Osteoblast (primary cell): Measurements from ENCODE around the gene ARHGAP15. TPM values are rescaled to one million over a fixed set of nuclear protein-coding genes. Genes with fewer than 3 reads are reported as not detected.

Experiments
- DNase-seq: peaks from one replicate; pipeline ENCODE4 v3.0.0; 2011; ENCODE audit warnings: low spot score, mixed read lengths; ENCODE audit not compliant: insufficient read length; ENCODE audit errors: missing footprints
- H2AFZ ChIP-seq: 2 replicates; pipeline ENCODE4 v1.6.0; 2011; ENCODE audit warnings: mild to moderate bottlenecking, low read length
- H3K27ac ChIP-seq: 2 replicates; pipeline ENCODE4 v1.5.1; 2011; ENCODE audit warnings: mild to moderate bottlenecking, low read depth, low read length, moderate library complexity
- H3K27me3 ChIP-seq: 2 replicates; pipeline ENCODE4 v1.6.0; 2012; ENCODE audit warnings: mild to moderate bottlenecking, control low read depth, inconsistent platforms, low read length, moderate library complexity; ENCODE audit not compliant: insufficient read depth
- H3K36me3 ChIP-seq: 2 replicates; pipeline ENCODE4 v1.5.1; 2011; ENCODE audit warnings: mild to moderate bottlenecking, low read length, control low read depth, moderate library complexity; ENCODE audit not compliant: insufficient read depth
- H3K4me1 ChIP-seq: 2 replicates; pipeline ENCODE4 v1.5.1; 2011; ENCODE audit warnings: mild to moderate bottlenecking, low read length, control low read depth, moderate library complexity; ENCODE audit not compliant: insufficient read depth
- H3K4me2 ChIP-seq: 2 replicates; pipeline ENCODE4 v1.6.0; 2011; ENCODE audit warnings: mild to moderate bottlenecking, low read length; ENCODE audit not compliant: insufficient read depth
- H3K4me3 ChIP-seq: fragments of 200-600 bp; sonication (generic); 3 replicates; pipeline ENCODE4 v1.5.1; 2012; ENCODE audit warnings: mild to moderate bottlenecking, low read length, inconsistent platforms; ENCODE audit not compliant: insufficient read depth
- H3K79me2 ChIP-seq: 2 replicates; pipeline ENCODE4 v1.6.0; 2012; ENCODE audit warnings: mild to moderate bottlenecking, low read length, control low read depth, inconsistent platforms; ENCODE audit not compliant: insufficient read depth
- H3K9me3 ChIP-seq: 2 replicates; pipeline ENCODE4 v1.5.1; 2011; ENCODE audit warnings: low read depth, low read length, control low read depth
- H4K20me1 ChIP-seq: 2 replicates; pipeline ENCODE4 v1.6.0; 2012; ENCODE audit warnings: mild to moderate bottlenecking, low read length, control low read depth; ENCODE audit not compliant: insufficient read depth
- total RNA-seq: library from RNA; depleted of rRNA; stranded (reverse); fragments of >200 nt; gene quantifications from 2 replicates; pipeline ENCODE4 v1.2.3, GENCODE V29; 2012
- TF ChIP-seq, protein P1 (sequence below): IDR thresholded peaks from 2 replicates; pipeline ENCODE4 v1.5.1; 2011; ENCODE audit warnings: mild to moderate bottlenecking, low read depth, low read length, moderate library complexity; ENCODE audit errors: extremely low read depth

Gene ARHGAP15
- total RNA-seq, 1 donor: 2.2 TPM

DNA sequence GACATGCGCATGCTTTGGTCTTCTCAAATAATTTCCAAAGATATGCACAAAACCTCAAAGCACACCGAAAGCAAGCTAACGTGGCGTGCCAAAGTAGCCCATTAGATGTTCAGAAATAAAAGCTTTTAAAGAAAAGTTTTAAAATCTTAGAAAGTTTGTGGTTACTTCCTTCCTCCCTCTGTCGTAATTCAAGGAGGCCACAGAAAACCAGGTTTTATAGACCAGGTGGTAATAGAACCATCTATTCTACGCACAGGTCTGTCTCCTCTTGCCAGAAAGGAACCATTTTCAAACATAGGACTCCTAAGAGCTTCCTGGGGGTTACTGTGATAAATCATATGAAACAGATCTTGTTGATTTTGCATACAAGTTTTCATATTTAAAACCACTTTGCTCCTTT is 487.2 kb downstream of the ARHGAP15 start:
- H3K27ac ChIP-seq: no peak overlapping the region
- no peak for DNase-seq
- H3K79me2 ChIP-seq: no peaks in the 10 kb centered on the region
- no peaks in the 10 kb centered on the region for H3K9me3 ChIP-seq
- H3K36me3 ChIP-seq: no peaks in the 10 kb centered on the region
- no peak overlapping the region for H2AFZ ChIP-seq
- TF ChIP-seq, protein P1, sequence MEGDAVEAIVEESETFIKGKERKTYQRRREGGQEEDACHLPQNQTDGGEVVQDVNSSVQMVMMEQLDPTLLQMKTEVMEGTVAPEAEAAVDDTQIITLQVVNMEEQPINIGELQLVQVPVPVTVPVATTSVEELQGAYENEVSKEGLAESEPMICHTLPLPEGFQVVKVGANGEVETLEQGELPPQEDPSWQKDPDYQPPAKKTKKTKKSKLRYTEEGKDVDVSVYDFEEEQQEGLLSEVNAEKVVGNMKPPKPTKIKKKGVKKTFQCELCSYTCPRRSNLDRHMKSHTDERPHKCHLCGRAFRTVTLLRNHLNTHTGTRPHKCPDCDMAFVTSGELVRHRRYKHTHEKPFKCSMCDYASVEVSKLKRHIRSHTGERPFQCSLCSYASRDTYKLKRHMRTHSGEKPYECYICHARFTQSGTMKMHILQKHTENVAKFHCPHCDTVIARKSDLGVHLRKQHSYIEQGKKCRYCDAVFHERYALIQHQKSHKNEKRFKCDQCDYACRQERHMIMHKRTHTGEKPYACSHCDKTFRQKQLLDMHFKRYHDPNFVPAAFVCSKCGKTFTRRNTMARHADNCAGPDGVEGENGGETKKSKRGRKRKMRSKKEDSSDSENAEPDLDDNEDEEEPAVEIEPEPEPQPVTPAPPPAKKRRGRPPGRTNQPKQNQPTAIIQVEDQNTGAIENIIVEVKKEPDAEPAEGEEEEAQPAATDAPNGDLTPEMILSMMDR: no peak
- H4K20me1 ChIP-seq: no peaks in the 10 kb centered on the region
- H3K27me3 ChIP-seq: no peaks in the 10 kb centered on the region
- no peaks in the 10 kb centered on the region for H3K4me1 ChIP-seq
- H3K4me2 ChIP-seq: no peak overlapping the region
- no peak overlapping the region for H3K4me3 ChIP-seq

DNA sequence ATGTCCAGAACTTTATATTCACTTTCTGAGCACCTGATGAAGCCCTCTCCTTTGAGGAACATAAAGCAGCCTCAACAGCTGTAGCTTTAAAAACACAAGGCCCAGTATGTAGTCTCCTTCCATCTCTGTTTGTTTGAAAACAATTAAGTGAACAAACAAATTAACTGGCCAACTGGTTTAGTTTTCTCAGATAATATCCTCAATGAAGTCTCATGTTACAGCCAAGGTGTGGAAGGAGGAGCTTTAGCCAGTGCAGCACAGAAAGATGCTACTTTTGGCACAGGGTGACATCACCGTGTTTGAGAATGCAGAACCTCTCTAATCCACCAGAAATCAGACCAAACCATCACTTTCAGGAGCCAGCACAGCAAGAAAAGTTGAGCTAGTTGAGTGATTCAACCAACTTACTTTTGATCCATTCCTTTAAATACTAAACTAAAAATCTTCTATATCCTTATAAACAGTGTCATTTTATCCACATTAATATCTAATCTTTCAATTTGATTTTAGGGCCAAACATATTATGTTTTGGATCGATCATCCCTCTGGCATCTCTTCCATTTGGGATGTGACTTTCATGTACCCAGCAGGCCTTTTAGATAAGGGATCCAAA is 488.7 kb downstream of the ARHGAP15 start:
- no peak overlapping the region for H3K27ac ChIP-seq
- H2AFZ ChIP-seq: no peak overlapping the region
- TF ChIP-seq, protein P1: no peak
- DNase-seq: no peak
- no peaks in the 10 kb centered on the region for H3K79me2 ChIP-seq
- no peaks in the 10 kb centered on the region for H3K9me3 ChIP-seq
- no peak overlapping the region for H3K4me2 ChIP-seq
- H3K36me3 ChIP-seq: no peaks in the 10 kb centered on the region
- no peak overlapping the region for H3K4me3 ChIP-seq
- H3K27me3 ChIP-seq: no peaks in the 10 kb centered on the region
- no peaks in the 10 kb centered on the region for H3K4me1 ChIP-seq
- H4K20me1 ChIP-seq: no peaks in the 10 kb centered on the region

DNA sequence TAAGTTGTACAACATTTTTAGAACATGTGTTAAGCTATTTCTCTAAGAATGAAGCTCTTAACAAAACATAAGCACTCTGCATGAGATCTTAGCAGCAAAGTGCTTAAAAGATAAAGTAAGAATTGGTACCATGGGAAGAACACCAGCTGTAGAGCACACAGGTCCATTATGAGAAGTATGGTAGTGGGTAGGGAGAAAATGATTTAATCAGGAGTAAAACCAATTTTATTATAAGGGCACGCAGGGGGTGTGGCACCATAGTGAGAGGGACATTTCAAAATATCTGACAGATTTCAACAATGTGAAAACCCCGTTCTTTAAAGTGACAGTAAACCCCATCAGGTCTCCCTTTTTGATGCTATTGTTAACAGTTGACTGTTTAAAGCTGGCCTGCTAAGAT is 492.9 kb downstream of the ARHGAP15 start:
- no peaks in the 10 kb centered on the region for H4K20me1 ChIP-seq
- H3K79me2 ChIP-seq: no peaks in the 10 kb centered on the region
- no peak overlapping the region for H3K4me2 ChIP-seq
- DNase-seq: no peak
- no peaks in the 10 kb centered on the region for H3K9me3 ChIP-seq
- no peaks in the 10 kb centered on the region for H3K4me1 ChIP-seq
- no peaks in the 10 kb centered on the region for H3K27me3 ChIP-seq
- TF ChIP-seq, protein P1: no peak
- no peak overlapping the region for H2AFZ ChIP-seq
- no peak overlapping the region for H3K4me3 ChIP-seq
- no peak overlapping the region for H3K27ac ChIP-seq
- no peaks in the 10 kb centered on the region for H3K36me3 ChIP-seq

DNA sequence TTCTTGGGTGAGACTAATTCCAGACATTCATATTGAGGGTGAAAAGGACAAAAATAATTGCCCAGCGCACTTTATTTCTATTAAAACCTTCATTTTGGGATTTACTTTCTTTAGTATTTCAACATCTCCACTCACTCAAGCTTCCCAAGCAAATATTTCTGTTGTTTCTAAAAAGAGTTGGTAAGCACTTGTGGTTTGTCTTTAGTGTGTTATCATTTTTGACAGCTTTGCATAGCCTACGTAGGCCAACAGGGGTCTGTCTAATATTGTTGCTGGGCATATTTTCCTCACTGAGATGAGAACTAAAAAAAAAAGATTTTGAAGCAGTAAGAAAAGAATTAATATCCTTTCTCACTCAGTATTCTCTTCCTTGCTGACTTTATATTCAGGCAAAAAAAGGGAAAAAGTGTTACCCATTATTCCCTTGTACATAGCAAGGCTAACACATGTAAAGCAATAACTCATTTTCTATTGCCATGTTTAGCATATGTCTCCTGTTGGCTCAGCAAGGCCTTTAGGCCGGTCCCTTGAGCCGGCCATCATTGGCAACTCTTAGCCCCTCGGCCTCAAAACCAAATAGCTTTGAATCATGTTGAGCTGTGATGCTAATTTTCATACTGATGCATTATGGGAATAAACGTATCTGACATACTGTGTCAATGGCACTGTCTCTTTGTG is 494.2 kb downstream of the ARHGAP15 start:
- peak overlapping the region; percentile 15 for H3K4me3 ChIP-seq
- no peaks in the 10 kb centered on the region for H3K27me3 ChIP-seq
- H3K9me3 ChIP-seq: no peaks in the 10 kb centered on the region
- TF ChIP-seq, protein P1: peak; percentile 8
- H3K79me2 ChIP-seq: no peaks in the 10 kb centered on the region
- no peaks in the 10 kb centered on the region for H3K36me3 ChIP-seq
- H2AFZ ChIP-seq: peak overlapping the region; percentile 77
- no peaks in the 10 kb centered on the region for H3K4me1 ChIP-seq
- H4K20me1 ChIP-seq: no peaks in the 10 kb centered on the region
- no peak overlapping the region for H3K27ac ChIP-seq
- peak overlapping the region; percentile 54 for H3K4me2 ChIP-seq
- no peak for DNase-seq
